Karpas-422 (cell line): ENCODE measurements around the gene LMNA. TPM values are rescaled to one million over a fixed set of nuclear protein-coding genes. Genes with fewer than 3 reads are reported as not detected.
A peak's percentile ranks its signal among the peaks of the same experiment; 100 is the strongest.
"Not testable (repeated sequence)": the region's sequence is repeated elsewhere in the genome, so short reads cannot be mapped to it uniquely, and the experiment has no call there.

ENCODE experiments used
- DNase-seq: peaks from one replicate; pipeline ENCODE4 v3.0.0-alpha.2; 2015
- H2AFZ ChIP-seq: fragments of 200-600 bp; sonication (generic); 2 replicates; pipeline ENCODE4 v1.6.1; 2014; ENCODE audit warnings: antibody characterized with exemption, low read length, mixed read lengths
- H3K27ac ChIP-seq: fragments of 200-600 bp; sonication (generic); 2 replicates; pipeline ENCODE4 v1.5.1; 2014; ENCODE audit warnings: mild to moderate bottlenecking, low read length, moderate library complexity
- H3K27me3 ChIP-seq: fragments of 200-600 bp; sonication (generic); 2 replicates; pipeline ENCODE4 v1.6.1; 2014; ENCODE audit warnings: low read length, mixed read lengths
- H3K36me3 ChIP-seq: fragments of 200-600 bp; sonication (generic); 2 replicates; pipeline ENCODE4 v1.6.1; 2014; ENCODE audit warnings: low read length, mixed read lengths; ENCODE audit not compliant: insufficient read depth
- H3K4me1 ChIP-seq: fragments of 200-600 bp; sonication (generic); 2 replicates; pipeline ENCODE4 v1.6.1; 2014; ENCODE audit warnings: mild to moderate bottlenecking, low read length, mixed read lengths
- H3K4me2 ChIP-seq: fragments of 200-600 bp; sonication (generic); 2 replicates; pipeline ENCODE4 v1.6.1; 2014; ENCODE audit warnings: low read length, low read depth, mild to moderate bottlenecking; ENCODE audit not compliant: poor library complexity, severe bottlenecking
- H3K4me3 ChIP-seq: fragments of 200-600 bp; sonication (generic); 2 replicates; pipeline ENCODE4 v1.5.1; 2014; ENCODE audit warnings: mild to moderate bottlenecking, antibody characterized with exemption, low read length, mixed read lengths
- H3K79me2 ChIP-seq: fragments of 200-600 bp; sonication (generic); 2 replicates; pipeline ENCODE4 v1.6.1; 2014; ENCODE audit warnings: mild to moderate bottlenecking, low read length, mixed read lengths
- H3K9ac ChIP-seq: fragments of 200-600 bp; sonication (generic); 2 replicates; pipeline ENCODE4 v1.6.0; 2014; ENCODE audit warnings: low read length
- H3K9me2 ChIP-seq: fragments of 200-600 bp; sonication (generic), shearing (Covaris generic); replicated peaks from 2 replicates; pipeline ENCODE4 v1.6.0; 2014; ENCODE audit warnings: mild to moderate bottlenecking, low read length, moderate library complexity; ENCODE audit not compliant: insufficient read depth
- H3K9me3 ChIP-seq: fragments of 300-700, 200-600 bp; sonication (generic); 2 replicates; pipeline ENCODE4 v1.6.1; 2014; ENCODE audit warnings: low read length, mixed read lengths
- H4K20me1 ChIP-seq: fragments of 200-600 bp; sonication (generic); 2 replicates; pipeline ENCODE4 v1.6.1; 2014; ENCODE audit warnings: mild to moderate bottlenecking, antibody characterized with exemption, low read length, low read depth; ENCODE audit not compliant: insufficient read depth
- total RNA-seq: library from RNA; depleted of rRNA; stranded (reverse); fragments of >200 nt; shearing (Covaris generic); gene quantifications from 2 replicates; pipeline ENCODE4 v1.2.3, GENCODE V29; 2014; ENCODE audit warnings: low replicate concordance

LMNA gene
- total RNA-seq, 1 experiment from 2014 or later: 27.5 TPM

DNA sequence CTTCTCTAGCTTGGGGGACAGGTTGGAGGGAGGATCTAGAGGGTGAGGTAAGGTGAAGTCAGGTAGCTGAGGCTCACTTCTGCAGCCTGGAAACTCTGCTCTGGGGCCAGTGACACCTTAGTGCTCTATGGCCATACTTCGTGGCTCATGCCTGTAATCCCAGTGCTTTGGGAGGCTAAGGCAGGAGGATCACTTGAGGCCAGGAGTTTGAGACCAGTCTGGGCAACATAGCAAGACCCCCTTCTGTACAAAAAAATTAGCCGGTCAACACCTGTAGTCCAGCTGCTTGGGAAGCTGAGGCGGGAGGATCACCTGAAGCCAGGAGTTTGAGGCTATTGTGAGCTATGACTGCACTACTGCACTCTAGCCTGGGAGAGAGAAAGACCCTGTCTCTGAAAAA, 5.8 kb downstream of the LMNA start:
- Histone ChIP-seq H3K36me3 (no peaks in the 10 kb centered on the region), H3K9ac (no peak overlapping the region), H3K27me3 (no peaks in the 10 kb centered on the region), H3K9me2 (no peaks in the 10 kb centered on the region), H3K9me3 (no peaks in the 10 kb centered on the region), H3K27ac (no peak overlapping the region), H3K4me1 (peaks cover 9% of the 10 kb centered on the region), H3K79me2 (no peaks in the 10 kb centered on the region), H3K4me2 (no peak overlapping the region), H4K20me1 (no peaks in the 10 kb centered on the region), H3K4me3 (no peak overlapping the region), H2AFZ (no peak overlapping the region)
- no peak for DNase-seq

DNA sequence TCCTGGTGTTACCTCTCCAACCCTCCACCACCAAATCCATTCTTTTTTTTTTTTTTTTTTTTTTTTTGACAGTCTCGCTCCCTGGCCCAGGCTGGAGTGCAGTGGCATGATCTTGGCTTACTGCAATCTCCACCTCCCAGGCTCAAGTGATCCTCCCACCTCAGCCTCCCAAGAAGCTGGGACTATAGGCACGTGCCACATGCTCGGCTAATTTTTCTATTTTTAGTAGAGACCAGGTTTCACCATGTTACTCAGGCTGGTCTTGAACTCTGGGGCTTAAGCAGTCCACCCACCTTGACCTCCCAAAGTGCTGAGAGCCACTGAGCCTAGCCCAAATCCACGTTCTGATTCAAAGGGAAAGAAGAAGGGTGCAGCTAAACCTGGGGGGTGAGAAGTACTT, 6.5 kb downstream of the LMNA start:
- not testable (repeated sequence) for H4K20me1 ChIP-seq, H3K9me2 ChIP-seq, H3K27ac ChIP-seq, H3K4me3 ChIP-seq, H2AFZ ChIP-seq, H3K36me3 ChIP-seq, H3K9ac ChIP-seq, H3K4me1 ChIP-seq, H3K4me2 ChIP-seq, H3K79me2 ChIP-seq, H3K9me3 ChIP-seq, DNase-seq, H3K27me3 ChIP-seq

DNA sequence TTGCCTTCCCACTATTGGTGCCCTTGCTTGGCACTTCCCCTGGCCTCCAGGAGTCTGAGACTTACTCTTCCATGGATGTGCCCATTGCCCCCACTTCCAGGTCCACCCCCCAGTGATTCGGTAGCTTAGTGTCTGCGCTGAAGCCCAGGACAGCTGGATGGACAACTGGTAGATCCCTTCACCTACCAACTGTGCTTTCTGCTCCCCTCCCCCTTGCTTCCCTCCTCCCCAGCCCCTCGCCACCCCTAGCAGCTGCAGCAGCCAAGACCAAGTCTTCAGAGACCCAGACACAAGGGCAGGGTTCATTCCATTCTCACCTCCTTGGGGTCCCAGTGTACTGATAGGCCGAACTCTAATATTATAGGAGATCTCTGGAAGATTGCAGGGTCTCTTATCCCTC, 6.9 kb downstream of the LMNA start:
- H3K9me2 ChIP-seq: no peaks in the 10 kb centered on the region
- no peaks in the 10 kb centered on the region for H3K9me3 ChIP-seq
- H3K4me2 ChIP-seq: no peak overlapping the region
- no peak overlapping the region for H2AFZ ChIP-seq
- no peak overlapping the region for H3K4me3 ChIP-seq
- no peaks in the 10 kb centered on the region for H3K79me2 ChIP-seq
- H3K27ac ChIP-seq: no peak overlapping the region
- peaks cover 14% of the 10 kb centered on the region for H3K4me1 ChIP-seq
- DNase-seq: no peak
- H3K27me3 ChIP-seq: no peaks in the 10 kb centered on the region
- H3K9ac ChIP-seq: no peak overlapping the region
- H4K20me1 ChIP-seq: no peaks in the 10 kb centered on the region
- no peaks in the 10 kb centered on the region for H3K36me3 ChIP-seq

DNA sequence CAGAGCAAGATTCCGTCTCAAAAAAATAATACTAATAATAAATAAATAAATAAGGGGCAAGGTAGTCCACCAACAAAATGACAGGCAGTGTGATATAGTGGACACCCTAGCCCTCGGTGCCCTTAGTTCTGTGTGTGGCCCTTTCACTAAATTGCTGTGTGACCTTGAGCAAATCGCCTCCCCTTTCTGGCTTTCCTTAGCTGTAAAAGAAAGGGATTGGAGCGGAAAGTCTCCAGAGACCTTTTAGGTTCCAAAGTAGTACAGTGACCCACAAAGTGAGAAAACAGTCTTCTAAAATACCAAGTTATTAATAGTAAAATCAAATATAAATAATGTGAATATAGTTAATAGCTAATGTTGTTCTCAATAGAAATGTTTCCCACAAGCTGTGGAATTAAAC, 7.6 kb downstream of the LMNA start:
- Histone ChIP-seq H3K9ac (no peak overlapping the region), H2AFZ (no peak overlapping the region), H3K9me3 (no peaks in the 10 kb centered on the region), H3K79me2 (no peaks in the 10 kb centered on the region), H3K4me2 (no peak overlapping the region), H3K4me1 (peaks cover 20% of the 10 kb centered on the region), H3K27me3 (no peaks in the 10 kb centered on the region), H3K4me3 (no peak overlapping the region), H3K36me3 (no peaks in the 10 kb centered on the region), H4K20me1 (no peaks in the 10 kb centered on the region), H3K9me2 (no peaks in the 10 kb centered on the region), H3K27ac (no peak overlapping the region)
- DNase-seq: no peak

DNA sequence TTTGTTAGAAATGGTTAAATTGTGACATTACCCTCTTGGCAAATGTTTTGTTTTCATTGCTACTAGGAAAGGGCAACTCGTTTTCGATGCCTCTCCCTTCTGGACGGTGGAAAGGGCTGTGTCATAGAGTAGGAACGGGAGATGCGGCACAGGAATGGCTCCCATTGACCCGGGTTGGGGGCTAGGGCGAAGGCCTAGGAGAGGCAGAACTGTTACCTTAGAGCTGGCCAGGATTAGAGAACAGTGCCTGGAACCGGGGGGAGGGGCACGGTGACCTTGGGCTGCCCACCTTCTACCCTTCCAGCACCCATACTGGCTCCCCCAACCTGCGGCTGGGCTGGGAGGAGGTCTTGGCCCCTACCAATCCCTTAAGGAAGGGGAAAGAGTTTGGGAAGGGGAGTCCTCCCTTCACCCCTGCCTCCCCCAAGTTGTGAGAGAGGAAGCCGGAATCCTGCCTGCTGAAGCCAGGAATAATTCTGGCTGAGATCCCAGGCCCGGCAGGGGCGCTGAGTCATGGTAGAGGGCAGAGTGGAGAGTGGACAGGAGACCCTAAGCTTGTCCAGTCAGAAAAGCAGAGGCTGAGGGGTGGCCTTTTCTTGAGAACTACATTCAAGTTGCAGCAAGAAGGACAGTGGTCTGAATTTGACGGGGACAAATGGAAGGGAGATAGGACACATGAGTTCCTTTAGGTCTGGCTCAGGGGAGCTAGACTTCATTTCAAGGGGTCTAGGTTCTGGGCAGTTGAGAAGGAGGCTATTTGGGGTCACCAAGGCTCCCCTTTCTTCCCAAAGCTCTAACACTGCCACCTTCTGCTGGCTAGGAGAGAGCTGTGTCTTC, 8.2 kb downstream of the LMNA start:
- H3K9me3 ChIP-seq: no peaks in the 10 kb centered on the region
- H3K27ac ChIP-seq: no peak overlapping the region
- peaks cover 23% of the 10 kb centered on the region for H3K4me1 ChIP-seq
- no peak overlapping the region for H3K4me3 ChIP-seq
- DNase-seq: no peak
- H3K36me3 ChIP-seq: no peaks in the 10 kb centered on the region
- no peak overlapping the region for H2AFZ ChIP-seq
- H3K27me3 ChIP-seq: no peaks in the 10 kb centered on the region
- H3K4me2 ChIP-seq: no peak overlapping the region
- no peaks in the 10 kb centered on the region for H3K79me2 ChIP-seq
- H3K9me2 ChIP-seq: no peaks in the 10 kb centered on the region
- no peaks in the 10 kb centered on the region for H4K20me1 ChIP-seq
- no peak overlapping the region for H3K9ac ChIP-seq

DNA sequence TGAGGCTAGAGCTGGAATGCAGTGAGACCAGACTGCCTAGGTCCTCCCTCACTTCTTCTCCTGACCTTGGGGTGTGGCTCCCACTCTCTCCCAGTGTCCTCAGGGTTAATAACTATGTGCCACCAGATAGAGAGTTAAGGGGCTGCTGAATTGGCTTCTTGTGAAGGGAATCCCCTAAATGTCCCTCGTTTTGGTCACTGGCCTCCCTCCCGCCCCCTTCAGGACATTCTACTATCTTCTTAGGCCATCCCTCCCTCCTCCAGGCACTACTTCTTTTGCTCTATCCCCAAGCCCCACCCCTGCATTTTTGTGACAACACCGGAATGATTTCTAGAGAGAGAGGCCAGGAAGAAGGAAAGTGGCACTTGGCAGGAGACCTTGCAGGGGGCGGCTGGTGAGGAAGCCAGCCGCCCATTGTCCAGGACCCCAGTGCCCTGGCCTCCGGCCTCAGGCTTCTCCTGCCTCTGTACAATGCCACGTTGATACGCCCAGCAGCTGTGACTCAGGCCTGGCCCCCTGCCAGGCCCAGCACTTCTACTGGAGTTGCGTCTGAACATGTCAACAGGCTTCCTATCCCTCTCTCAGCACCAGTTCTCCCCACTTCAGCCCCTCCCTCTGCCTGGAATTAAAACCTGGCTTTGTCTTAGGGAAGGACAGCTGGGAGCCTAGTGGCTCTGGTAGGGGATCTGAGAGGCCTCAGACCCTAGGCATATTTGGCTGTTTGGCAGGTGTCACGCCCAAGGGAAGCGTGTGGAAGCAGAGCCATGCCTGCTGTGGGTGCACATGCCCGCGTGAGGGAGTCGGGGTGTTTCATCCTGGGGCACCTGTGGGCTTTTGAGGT, 9.1 kb downstream of the LMNA start:
- H3K79me2 ChIP-seq: no peaks in the 10 kb centered on the region
- H3K27me3 ChIP-seq: no peaks in the 10 kb centered on the region
- H2AFZ ChIP-seq: no peak overlapping the region
- H3K4me2 ChIP-seq: peak overlapping the region; percentile 23
- H3K36me3 ChIP-seq: no peaks in the 10 kb centered on the region
- H3K27ac ChIP-seq: no peak overlapping the region
- no peaks in the 10 kb centered on the region for H3K9me3 ChIP-seq
- peak; percentile 44 for DNase-seq
- no peaks in the 10 kb centered on the region for H3K9me2 ChIP-seq
- no peak overlapping the region for H3K4me3 ChIP-seq
- peaks cover 23% of the 10 kb centered on the region for H3K4me1 ChIP-seq
- H3K9ac ChIP-seq: 0 out of 2 replicates have a peak overlapping the region, but pooled peaks have one; percentile 20
- H4K20me1 ChIP-seq: no peaks in the 10 kb centered on the region

DNA sequence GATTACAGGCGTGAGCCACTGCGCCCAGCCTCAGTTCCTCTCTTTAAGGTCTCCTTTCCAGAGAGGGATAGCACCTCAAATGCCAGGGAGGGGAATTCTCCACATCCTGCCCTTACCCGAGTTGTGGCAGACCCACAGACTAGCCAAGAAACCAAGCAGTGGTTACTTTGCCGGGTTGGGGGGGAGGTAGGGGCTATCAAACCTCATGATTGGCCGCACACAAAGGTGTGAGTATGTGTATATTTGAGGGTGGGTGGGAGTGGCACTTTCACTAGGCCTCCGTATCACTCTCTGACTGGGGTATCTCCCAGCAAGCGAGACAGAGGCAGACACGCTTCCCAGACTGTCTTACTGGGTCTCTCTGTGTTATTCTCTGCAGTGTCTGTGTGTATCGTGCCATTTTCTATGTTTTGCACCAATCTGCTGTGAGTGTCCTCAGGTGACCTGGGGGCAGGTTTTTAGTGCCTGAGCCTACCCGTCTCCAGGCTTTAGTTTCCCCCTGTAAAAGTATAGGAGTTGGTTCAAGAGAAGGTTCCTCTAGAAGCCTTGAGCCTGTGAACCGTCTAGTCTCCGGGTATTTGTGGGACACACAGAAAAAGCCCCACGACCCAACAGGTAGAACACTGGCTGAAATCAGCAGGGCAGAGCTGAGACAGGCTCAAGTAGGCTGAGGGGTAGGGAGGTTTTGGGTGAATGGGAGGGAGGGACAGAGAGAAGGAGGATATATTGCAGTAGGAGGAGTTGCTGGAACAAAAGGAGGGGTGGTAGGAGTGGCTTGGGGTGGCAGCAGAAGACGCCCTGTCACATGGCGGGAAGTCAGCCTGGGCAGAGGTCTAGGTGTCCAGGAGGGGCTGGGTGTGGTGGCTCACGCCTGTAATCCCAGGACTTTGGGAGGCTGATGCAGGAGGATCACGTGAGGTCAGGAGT, 10.3 kb downstream of the LMNA start:
- H3K79me2 ChIP-seq: no peaks in the 10 kb centered on the region
- no peaks in the 10 kb centered on the region for H3K27me3 ChIP-seq
- DNase-seq: peak; percentile 62
- no peaks in the 10 kb centered on the region for H3K36me3 ChIP-seq
- H3K9me2 ChIP-seq: no peaks in the 10 kb centered on the region
- H3K9me3 ChIP-seq: no peaks in the 10 kb centered on the region
- H3K4me3 ChIP-seq: no peak overlapping the region
- H2AFZ ChIP-seq: no peak overlapping the region
- H3K27ac ChIP-seq: no peak overlapping the region
- H4K20me1 ChIP-seq: no peaks in the 10 kb centered on the region
- H3K9ac ChIP-seq: no peak overlapping the region
- no peak overlapping the region for H3K4me2 ChIP-seq
- peaks cover 23% of the 10 kb centered on the region for H3K4me1 ChIP-seq
